Mesodermal cell (in vitro differentiated cells): Measurements from ENCODE around the gene MSH3.
"Not testable (repeated sequence)": the region's sequence is repeated elsewhere in the genome, so short reads cannot be mapped to it uniquely, and the experiment has no call there.

Source experiments
- H3K27ac ChIP-seq: 2 replicates; pipeline ENCODE4 v1.7.0; 2013; ENCODE audit warnings: mild to moderate bottlenecking, low read depth, low read length, moderate library complexity; ENCODE audit not compliant: severe bottlenecking
- H3K36me3 ChIP-seq: 2 replicates; pipeline ENCODE4 v1.7.1; 2013; ENCODE audit warnings: mild to moderate bottlenecking, low read length, moderate library complexity; ENCODE audit not compliant: control insufficient read depth, insufficient read depth
- H3K4me1 ChIP-seq: one replicate; pipeline ENCODE4 v1.7.1; 2013; ENCODE audit warnings: mild to moderate bottlenecking, low read length; ENCODE audit not compliant: insufficient read depth, control insufficient read depth, poor library complexity, severe bottlenecking
- H3K4me3 ChIP-seq: 2 replicates; pipeline ENCODE4 v1.7.0; 2013; ENCODE audit warnings: low read length, control low read depth, mild to moderate bottlenecking; ENCODE audit not compliant: insufficient read depth, poor library complexity, severe bottlenecking; ENCODE audit errors: extremely low read depth
- H3K9me3 ChIP-seq: 2 replicates; pipeline ENCODE4 v1.7.1; 2013; ENCODE audit warnings: mild to moderate bottlenecking, low read length, moderate library complexity; ENCODE audit not compliant: control insufficient read depth
- WGBS, 2 experiments: methylation state at CpG; one replicate each; pipeline ENCODE4 v1.1.5; 2013; ENCODE audit warnings: missing lambda C conversion rate in 2 of 2; ENCODE audit not compliant: insufficient coverage in 2 of 2; 5-methylcytosine and 5-hydroxymethylcytosine counted together

Gene MSH3

GRCh38 chr5:80789319-80790016 lies 135.0 kb downstream of the MSH3 start:
- not testable (repeated sequence) for H3K27ac ChIP-seq, H3K9me3 ChIP-seq, H3K4me3 ChIP-seq, H3K4me1 ChIP-seq
- 80 to 95% methylated on average over 2 to 6 of the region's 7 CpGs for WGBS, 2 experiments
- H3K36me3 ChIP-seq = peaks cover 11% of the 10 kb centered on the region

DNA sequence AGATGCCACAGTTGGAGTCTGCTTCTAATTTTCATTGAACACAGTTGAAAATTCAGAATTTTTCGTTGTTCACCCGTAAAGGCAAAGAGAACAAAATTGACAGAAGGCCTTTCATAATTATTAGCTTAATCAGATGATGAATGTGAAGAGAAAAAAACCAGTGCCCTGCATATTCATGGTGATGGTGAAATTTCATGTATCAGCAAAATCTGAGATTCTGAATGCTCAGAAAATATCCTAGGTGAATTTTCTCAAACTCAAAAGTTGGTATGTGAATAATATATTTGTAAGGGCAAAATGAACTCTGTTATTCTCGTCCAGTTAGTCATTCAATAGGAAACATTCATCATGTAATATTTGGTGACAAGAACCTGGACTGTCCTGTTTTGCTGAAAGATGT lies 136.2 kb downstream of the MSH3 start:
- 100% methylated on average over 2 of the region's 3 CpGs; no CpG with 5 or more reads in 1 of the 2 experiments for WGBS, 2 experiments
- Histone ChIP-seq H3K9me3 (no peaks in the 10 kb centered on the region), H3K27ac (no peak overlapping the region)

DNA sequence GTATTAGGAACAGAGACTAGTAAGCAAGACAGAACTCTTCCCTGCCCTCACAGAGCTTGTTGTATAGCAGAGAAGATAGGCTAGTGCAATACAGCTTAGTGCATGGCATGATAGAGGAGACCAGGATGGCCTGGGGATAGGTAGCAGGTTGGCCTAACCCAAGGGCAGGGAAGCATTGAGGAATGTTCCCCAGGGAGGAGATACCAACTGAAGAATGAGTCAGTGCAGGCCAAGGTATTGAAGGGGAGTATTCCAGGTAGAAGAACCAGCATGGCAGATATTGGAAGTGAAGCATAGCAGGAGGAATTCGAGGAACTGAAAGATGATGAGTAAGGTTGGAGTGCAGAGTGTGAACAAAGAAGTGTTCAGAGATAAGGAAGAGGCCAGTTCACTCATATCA lies 138.9 kb downstream of the MSH3 start:
- Histone ChIP-seq H3K4me3 (no peak overlapping the region), H3K36me3 (peaks cover 11% of the 10 kb centered on the region), H3K9me3 (no peaks in the 10 kb centered on the region), H3K4me1 (no peaks in the 10 kb centered on the region), H3K27ac (no peak overlapping the region)
- 83 to 100% methylated on average over 1 of the region's 1 CpG for WGBS, 2 experiments

More for the DNA sequence above, 136.2 kb downstream of the MSH3 start:
- Histone ChIP-seq H3K4me1 (no peaks in the 10 kb centered on the region), H3K4me3 (no peak overlapping the region), H3K36me3 (peaks cover 11% of the 10 kb centered on the region)

- Histone ChIP-seq H3K27ac (no peak overlapping the region), H3K9me3 (no peaks in the 10 kb centered on the region), H3K36me3 (peaks cover 20% of the 10 kb centered on the region), H3K4me1 (no peaks in the 10 kb centered on the region), H3K4me3 (no peak overlapping the region)
- WGBS, 2 experiments = 89 to 95% methylated on average over 3 to 4 of the region's 5 CpGs
Measured at GRCh38 chr5:80796846-80797245, 142.4 kb downstream of the MSH3 start.

DNA sequence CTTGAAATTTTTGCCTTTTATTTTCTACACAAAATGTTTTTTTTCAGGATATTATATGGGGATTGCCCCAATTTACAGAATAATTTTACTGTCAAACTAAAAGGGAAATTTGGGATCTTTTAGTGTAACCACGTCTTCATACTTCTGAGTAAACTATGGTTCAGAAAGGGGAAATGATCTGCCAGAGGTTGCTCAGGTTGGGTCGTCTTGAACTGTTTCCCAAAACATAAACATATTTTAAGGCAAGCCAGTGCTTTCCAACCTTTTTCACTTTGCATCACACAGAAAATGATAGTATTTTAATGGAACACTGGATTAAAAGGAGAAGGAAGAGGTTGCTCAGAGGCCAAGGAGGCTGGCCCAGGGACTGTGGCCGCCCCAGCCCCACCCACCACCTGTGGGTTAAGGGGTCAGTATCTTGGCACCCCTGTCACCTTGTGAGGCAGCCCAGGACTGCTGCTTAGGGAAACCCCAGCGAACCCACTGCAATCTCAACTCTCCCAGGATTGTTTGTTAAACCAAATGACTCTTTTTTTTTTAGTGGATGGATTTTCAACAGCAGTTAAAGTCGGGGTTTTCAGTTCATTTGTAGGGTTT lies 143.1 kb downstream of the MSH3 start:
- no peak overlapping the region for H3K4me3 ChIP-seq
- H3K27ac ChIP-seq = no peak overlapping the region
- 100% methylated on average over 1 of the region's 5 CpGs for WGBS, 2 experiments
- no peaks in the 10 kb centered on the region for H3K9me3 ChIP-seq
- H3K4me1 ChIP-seq = no peaks in the 10 kb centered on the region
- H3K36me3 ChIP-seq = peaks cover 23% of the 10 kb centered on the region

GRCh38 chr5:80798166-80798565 lies 143.7 kb downstream of the MSH3 start:
- no peak overlapping the region for H3K27ac ChIP-seq
- 86 to 100% methylated on average over 1 of the region's 1 CpG for WGBS, 2 experiments
- H3K36me3 ChIP-seq = peaks cover 27% of the 10 kb centered on the region
- no peaks in the 10 kb centered on the region for H3K4me1 ChIP-seq
- H3K4me3 ChIP-seq = no peak overlapping the region
- H3K9me3 ChIP-seq = no peaks in the 10 kb centered on the region

DNA sequence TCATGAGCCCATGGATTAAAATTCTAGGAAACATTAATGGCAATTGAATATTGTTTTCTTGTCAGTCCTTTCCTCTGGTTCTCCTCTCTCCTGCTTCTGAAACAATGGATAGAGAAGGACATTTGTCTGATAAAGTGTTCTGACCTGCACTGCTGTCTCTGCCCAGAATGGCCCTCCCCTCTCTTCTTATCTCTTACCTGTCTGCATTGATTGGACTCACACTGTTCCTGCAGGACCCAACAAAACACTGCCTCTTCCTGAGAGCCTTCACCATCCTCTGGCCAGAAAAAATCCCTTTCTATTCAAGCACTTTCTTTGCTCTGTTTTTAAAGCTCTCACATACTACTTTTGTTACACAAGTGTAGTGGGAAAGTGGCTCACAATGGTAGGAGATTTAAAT lies 144.2 kb downstream of the MSH3 start:
- H3K36me3 ChIP-seq = peaks cover 23% of the 10 kb centered on the region
- H3K27ac ChIP-seq = no peak overlapping the region
- no peak overlapping the region for H3K4me3 ChIP-seq
- no peaks in the 10 kb centered on the region for H3K9me3 ChIP-seq
- no peaks in the 10 kb centered on the region for H3K4me1 ChIP-seq

- WGBS, 2 experiments = 80 to 94% methylated on average over 1 to 3 of the region's 4 CpGs
- Histone ChIP-seq H3K9me3 (no peaks in the 10 kb centered on the region), H3K4me1 (no peaks in the 10 kb centered on the region), H3K36me3 (peaks cover 19% of the 10 kb centered on the region), H3K4me3 (no peak overlapping the region), H3K27ac (no peak overlapping the region)
Measured at GRCh38 chr5:80799041-80799440, 144.6 kb downstream of the MSH3 start.

DNA sequence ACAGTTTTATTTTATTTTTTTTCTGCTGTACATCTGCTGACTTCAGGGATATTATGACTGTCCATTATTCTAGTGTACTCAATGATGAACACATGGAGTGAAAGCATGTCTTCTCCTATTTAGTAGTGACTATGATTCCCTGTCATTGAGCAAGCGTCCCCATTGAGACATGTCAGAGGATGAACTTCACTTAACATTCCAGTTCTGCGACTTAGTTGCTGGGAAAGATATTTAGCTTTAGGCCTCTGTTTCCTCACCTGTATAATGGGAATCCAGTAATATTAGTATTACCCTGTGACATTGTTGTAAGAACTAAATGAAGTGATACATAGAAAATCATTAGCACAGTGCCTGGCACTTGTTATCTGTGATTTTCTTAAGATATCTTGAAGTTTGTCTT lies 145.1 kb downstream of the MSH3 start:
- H3K36me3 ChIP-seq = peaks cover 20% of the 10 kb centered on the region
- WGBS, 2 experiments = 100% methylated on average over 1 of the region's 2 CpGs; no CpG with 5 or more reads in 1 of the 2 experiments
- H3K4me3 ChIP-seq = no peak overlapping the region
- H3K27ac ChIP-seq = no peak overlapping the region
- no peaks in the 10 kb centered on the region for H3K4me1 ChIP-seq
- H3K9me3 ChIP-seq = no peaks in the 10 kb centered on the region

DNA sequence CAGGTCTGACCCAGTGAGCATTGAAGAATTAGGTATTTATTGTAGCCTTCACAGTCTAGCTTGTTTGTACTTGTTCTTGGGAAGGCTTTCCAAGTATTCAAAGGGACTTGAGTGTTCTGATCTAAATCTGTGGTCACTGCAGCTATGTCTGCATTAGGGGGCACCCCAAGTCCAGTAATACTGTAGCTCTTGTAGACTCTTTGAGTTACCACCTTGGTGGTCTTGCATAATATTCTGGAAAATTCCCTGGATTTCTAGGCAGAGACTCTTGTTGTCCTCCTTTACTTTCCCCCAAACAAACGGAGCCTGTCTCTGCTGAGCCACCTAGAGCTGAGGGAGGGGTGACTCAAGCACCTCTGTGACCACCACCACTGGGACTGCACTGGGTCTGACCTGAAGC lies 149.9 kb downstream of the MSH3 start:
- 88% methylated on average over 1 of the region's 1 CpG; no CpG with 5 or more reads in 1 of the 2 experiments for WGBS, 2 experiments
- no peak overlapping the region for H3K4me3 ChIP-seq
- no peaks in the 10 kb centered on the region for H3K4me1 ChIP-seq
- no peaks in the 10 kb centered on the region for H3K9me3 ChIP-seq
- H3K36me3 ChIP-seq = peaks cover 31% of the 10 kb centered on the region
- H3K27ac ChIP-seq = no peak overlapping the region

- no peaks in the 10 kb centered on the region for H3K4me1 ChIP-seq
- H3K36me3 ChIP-seq = peaks cover 31% of the 10 kb centered on the region
- WGBS, 2 experiments = no CpG with 5 or more reads among the region's 2 CpGs
- no peaks in the 10 kb centered on the region for H3K9me3 ChIP-seq
- H3K27ac ChIP-seq = no peak overlapping the region
- H3K4me3 ChIP-seq = no peak overlapping the region
Measured at GRCh38 chr5:80805038-80805437, 150.6 kb downstream of the MSH3 start.
